Right atrium auricular region (tissue), 2 donors: ENCODE measurements around the gene NOL7. TPM values are rescaled to one million over a fixed set of nuclear protein-coding genes. Genes with fewer than 3 reads are reported as not detected.

ENCODE experiments used
- DNase-seq: peaks from one replicate; pipeline ENCODE4 v3.0.0-alpha.2; 2019; ENCODE audit warnings: low spot score
- H3K27ac ChIP-seq, 2 donors: fragments of 200-600 bp; sonication (generic); 1 replicate in 1 of 2; 2 replicates in 1 of 2; pipeline ENCODE4 v1.5.1; 2016 to 2019
- H3K27me3 ChIP-seq, 2 donors: fragments of 200-600 bp; sonication (generic); one replicate each; pipeline versions ENCODE4 v1.5.1 to v1.6.0; 2017 to 2019
- H3K36me3 ChIP-seq: fragments of 200-600 bp; sonication (generic); one replicate; pipeline ENCODE4 v1.5.1; 2016
- H3K4me1 ChIP-seq, 2 donors: fragments of 200-600 bp; sonication (generic); one replicate each; pipeline versions ENCODE4 v1.5.1 to v1.6.0; 2017 to 2019
- H3K4me3 ChIP-seq, 2 donors: fragments of 200-600 bp; sonication (generic); 1 replicate in 1 of 2; 2 replicates in 1 of 2; pipeline ENCODE4 v1.5.1; 2017 to 2019; ENCODE audit warnings: mild to moderate bottlenecking in 1 of 2, moderate library complexity in 1 of 2
- H3K9me3 ChIP-seq, 2 donors: fragments of 200-600 bp; sonication (generic); one replicate each; pipeline ENCODE4 v1.5.1; 2019
- CTCF ChIP-seq, 2 donors: fragments of 200-600 bp; sonication (generic); IDR thresholded peaks; one replicate each; pipeline ENCODE4 v1.5.1; 2019; ENCODE audit warnings: antibody characterized with exemption in 2 of 2
- total RNA-seq, 2 donors: library from RNA; depleted of rRNA; stranded (reverse); fragments of >200 nt; gene quantifications; one replicate each; pipeline ENCODE4 v1.1.0, GENCODE V29; 2016

The NOL7 gene
- total RNA-seq, 2 donors from 2014 or later, result 70.5 to 75.9 TPM

GRCh38 chr6:13638014-13638413 lies 22.9 kb downstream of the NOL7 start:
- no peak for DNase-seq
- Histone ChIP-seq H3K9me3 (no peaks in the 10 kb centered on the region), H3K4me1 (no peaks in the 10 kb centered on the region), H3K4me3 (no peak overlapping the region), H3K27me3 (no peaks in the 10 kb centered on the region), H3K36me3 (peaks cover 24% of the 10 kb centered on the region), H3K27ac (no peak overlapping the region)
- TF ChIP-seq CTCF (IDR thresholded peaks at IDR 0.05), result no peak

- no peak for DNase-seq
- Histone ChIP-seq H3K27ac (no peak overlapping the region), H3K27me3 (no peaks in the 10 kb centered on the region), H3K9me3 (no peaks in the 10 kb centered on the region), H3K36me3 (peaks cover 24% of the 10 kb centered on the region), H3K4me1 (no peaks in the 10 kb centered on the region), H3K4me3 (no peak overlapping the region)
- TF ChIP-seq CTCF (IDR thresholded peaks at IDR 0.05), result no peak
Measured at GRCh38 chr6:13638626-13639025, 23.5 kb downstream of the NOL7 start.

- no peak for DNase-seq
- H3K27ac ChIP-seq, result no peak overlapping the region
- no peaks in the 10 kb centered on the region for H3K27me3 ChIP-seq
- no peaks in the 10 kb centered on the region for H3K9me3 ChIP-seq
- no peaks in the 10 kb centered on the region for H3K4me1 ChIP-seq
- H3K36me3 ChIP-seq, result peaks cover 24% of the 10 kb centered on the region
- no peak for TF ChIP-seq CTCF (IDR thresholded peaks at IDR 0.05)
- H3K4me3 ChIP-seq, result no peak overlapping the region
Measured at GRCh38 chr6:13641315-13641714, 26.2 kb downstream of the NOL7 start.

GRCh38 chr6:13643125-13643524 lies 28.0 kb downstream of the NOL7 start:
- Histone ChIP-seq H3K9me3 (no peaks in the 10 kb centered on the region), H3K4me1 (no peaks in the 10 kb centered on the region), H3K27ac (no peak overlapping the region), H3K27me3 (no peaks in the 10 kb centered on the region), H3K4me3 (no peak overlapping the region), H3K36me3 (peaks cover 18% of the 10 kb centered on the region)
- no peak for TF ChIP-seq CTCF (IDR thresholded peaks at IDR 0.05)
- no peak for DNase-seq

- Histone ChIP-seq H3K4me1 (no peaks in the 10 kb centered on the region), H3K36me3 (no peaks in the 10 kb centered on the region), H3K9me3 (no peaks in the 10 kb centered on the region), H3K4me3 (no peak overlapping the region), H3K27me3 (no peaks in the 10 kb centered on the region), H3K27ac (no peak overlapping the region)
- TF ChIP-seq CTCF (IDR thresholded peaks at IDR 0.05), result no peak
- DNase-seq, result no peak
Measured at GRCh38 chr6:13648850-13649249, 33.7 kb downstream of the NOL7 start.

GRCh38 chr6:13649393-13649792 lies 34.3 kb downstream of the NOL7 start:
- no peak overlapping the region for H3K4me3 ChIP-seq
- no peaks in the 10 kb centered on the region for H3K9me3 ChIP-seq
- H3K4me1 ChIP-seq, result no peaks in the 10 kb centered on the region
- H3K27ac ChIP-seq, result no peak overlapping the region
- TF ChIP-seq CTCF (IDR thresholded peaks at IDR 0.05), result no peak
- H3K36me3 ChIP-seq, result no peaks in the 10 kb centered on the region
- DNase-seq, result no peak
- no peaks in the 10 kb centered on the region for H3K27me3 ChIP-seq
